Measurements from ENCODE around the gene PRR36. TPM values are rescaled to one million over a fixed set of nuclear protein-coding genes. Genes with fewer than 3 reads are reported as not detected.
A peak's percentile ranks its signal among the peaks of the same experiment; 100 is the strongest.

Gene PRR36
- total and polyA plus RNA-seq, 2 donors: 0.10 to 0.11 TPM

DNA sequence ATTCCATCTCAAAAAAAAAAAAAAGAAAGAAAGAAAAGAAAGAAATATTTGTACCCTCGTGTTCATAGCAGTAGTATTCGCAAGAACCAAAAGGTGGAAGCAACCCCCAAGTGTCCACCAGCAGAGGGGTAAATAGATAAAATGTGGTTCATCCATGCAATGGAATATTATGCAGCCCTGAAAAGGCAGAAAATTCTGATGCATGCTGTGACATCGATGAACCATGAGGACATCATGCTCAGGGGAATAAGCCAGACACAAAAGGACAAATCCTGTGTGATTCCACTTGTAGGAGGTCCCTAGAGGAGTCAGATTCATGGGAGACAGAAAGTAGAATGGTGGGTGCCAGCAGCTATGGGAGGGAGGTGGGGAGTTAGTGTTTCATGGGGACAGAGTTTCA lies 7.7 kb upstream of the PRR36 start:
- no peaks in the 10 kb centered on the region for H3K4me1 ChIP-seq (ENCODE audit: insufficient read depth)
- H3K36me3 ChIP-seq (ENCODE audit: insufficient read depth): no peaks in the 10 kb centered on the region
- 92% methylated on average over 3 of the region's 3 CpGs for WGBS
- no peak overlapping the region for H3K27ac ChIP-seq (ENCODE audit: low read depth)
- DNase-seq (ENCODE audit: extremely low spot score): no peak
- no peak overlapping the region for H3K4me3 ChIP-seq (ENCODE audit: low read depth, low read length)

DNA sequence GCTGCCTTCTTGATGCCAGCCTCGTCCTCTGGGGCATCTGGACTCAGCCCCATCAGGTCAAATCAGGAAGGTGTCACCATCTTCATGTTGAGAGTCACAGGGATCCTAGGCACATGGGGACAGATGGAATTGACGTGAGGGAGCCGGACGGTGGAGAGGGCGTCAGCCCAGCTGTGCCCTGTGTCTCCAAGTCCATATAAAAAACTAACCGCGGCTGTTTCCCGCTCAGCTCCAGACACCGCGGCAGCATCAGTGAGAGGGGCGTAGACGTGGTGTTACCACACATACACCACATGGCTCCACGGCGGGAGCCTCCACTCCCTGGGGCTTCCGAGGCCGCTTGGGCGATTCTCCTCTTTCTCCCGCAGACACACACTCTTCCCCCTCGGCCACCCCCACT lies 5.6 kb upstream of the PRR36 start:
- H3K36me3 ChIP-seq (ENCODE audit: insufficient read depth): no peaks in the 10 kb centered on the region
- DNase-seq (ENCODE audit: extremely low spot score): no peak
- H3K4me1 ChIP-seq (ENCODE audit: insufficient read depth): no peaks in the 10 kb centered on the region
- 76% methylated on average over 19 of the region's 19 CpGs for WGBS
- H3K27ac ChIP-seq (ENCODE audit: low read depth): no peak overlapping the region
- no peak overlapping the region for H3K4me3 ChIP-seq (ENCODE audit: low read depth, low read length)

DNA sequence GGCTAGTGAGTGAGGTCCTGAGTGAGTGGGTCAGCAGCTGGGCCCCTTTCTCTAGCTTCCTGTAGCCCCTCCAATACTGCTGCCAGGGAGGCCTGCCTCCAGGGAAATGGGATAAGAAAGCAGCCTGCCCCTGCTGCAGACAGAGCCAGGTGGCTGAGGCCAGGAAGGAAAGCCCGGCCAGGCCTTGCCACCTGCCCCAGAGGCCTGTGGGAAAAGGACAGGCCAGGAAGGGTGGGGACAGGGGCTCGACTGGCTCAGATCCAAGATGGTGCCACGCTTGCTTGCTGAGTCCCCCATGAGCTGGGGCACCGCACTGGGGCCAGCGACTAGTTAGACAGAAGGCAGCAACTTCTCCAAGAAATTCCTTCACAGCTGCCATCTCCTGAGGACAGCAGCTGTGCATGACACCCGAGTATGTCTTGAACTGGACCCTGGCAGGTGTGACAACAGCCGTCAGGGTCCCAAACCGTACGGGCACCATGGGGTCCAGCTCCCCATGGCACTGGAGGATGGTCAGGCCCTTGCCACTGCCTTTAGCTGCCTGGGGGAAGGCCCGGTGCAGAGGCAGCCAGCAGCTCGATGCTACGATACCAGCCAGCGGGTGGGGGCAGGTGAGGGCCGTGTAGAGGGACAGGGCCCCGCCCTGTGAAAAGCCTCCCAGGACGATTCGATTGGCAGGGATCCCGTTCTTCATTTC lies 5.1 kb upstream of the PRR36 start:
- DNase-seq (ENCODE audit: extremely low spot score): no peak
- H3K36me3 ChIP-seq (ENCODE audit: insufficient read depth): no peaks in the 10 kb centered on the region
- H3K4me1 ChIP-seq (ENCODE audit: insufficient read depth): no peaks in the 10 kb centered on the region
- 73% methylated on average over 18 of the region's 18 CpGs for WGBS
- H3K4me3 ChIP-seq (ENCODE audit: low read depth, low read length): no peak overlapping the region
- no peak overlapping the region for H3K27ac ChIP-seq (ENCODE audit: low read depth)

DNA sequence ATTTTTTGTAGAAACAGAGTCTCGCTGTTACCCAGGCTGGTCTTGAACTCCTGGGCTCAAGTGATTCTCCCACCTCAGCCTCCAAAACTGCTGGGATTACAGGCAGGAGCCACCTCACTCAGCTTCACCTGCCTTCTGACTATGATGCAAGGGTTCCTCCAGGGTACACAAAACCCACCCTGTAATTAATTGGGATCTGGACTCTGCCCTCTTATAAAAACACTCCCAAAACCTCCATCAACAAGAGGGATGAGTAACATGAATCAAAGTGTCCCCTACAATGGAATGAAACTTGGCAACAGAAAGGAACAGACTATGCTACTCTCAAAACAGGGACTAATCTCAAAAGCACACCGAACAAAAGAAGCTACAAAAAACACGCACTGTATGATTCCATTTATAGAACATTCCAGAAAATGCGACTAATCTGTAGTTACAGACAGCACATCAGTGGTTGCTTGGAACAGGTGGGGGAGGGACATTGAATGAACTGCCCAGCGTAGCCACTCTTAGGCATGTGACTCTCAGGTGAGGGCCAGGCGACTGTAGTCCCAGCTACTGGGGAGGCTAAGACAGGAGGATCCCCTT lies 3.2 kb upstream of the PRR36 start:
- DNase-seq (ENCODE audit: extremely low spot score): no peak
- H3K4me3 ChIP-seq (ENCODE audit: low read depth, low read length): no peak overlapping the region
- H3K27ac ChIP-seq (ENCODE audit: low read depth): no peak overlapping the region
- peaks cover 3% of the 10 kb centered on the region for H3K4me1 ChIP-seq (ENCODE audit: insufficient read depth)
- H3K36me3 ChIP-seq (ENCODE audit: insufficient read depth): no peaks in the 10 kb centered on the region
- WGBS: 74% methylated on average over 6 of the region's 6 CpGs

DNA sequence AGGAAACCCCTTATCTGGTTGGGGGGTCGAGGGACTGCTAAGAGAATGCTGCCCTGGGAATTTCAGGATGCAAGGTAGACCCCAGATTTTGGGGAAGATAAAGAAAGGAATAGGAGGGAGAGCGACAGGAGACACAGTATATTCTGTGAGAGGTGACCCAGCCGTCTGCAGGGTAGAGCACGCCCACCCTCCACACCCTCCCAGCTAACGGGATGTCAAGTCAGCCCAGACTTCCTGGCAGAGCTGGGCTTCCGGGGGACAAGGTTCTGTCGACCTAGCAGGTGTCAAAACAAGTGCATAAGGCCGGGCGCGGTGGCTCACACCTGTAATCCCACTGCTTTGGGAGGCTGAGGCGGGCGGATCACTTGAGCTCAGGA lies 695 bp upstream of the PRR36 start:
- no peaks in the 10 kb centered on the region for H3K36me3 ChIP-seq (ENCODE audit: insufficient read depth)
- no peak overlapping the region for H3K4me3 ChIP-seq (ENCODE audit: low read depth, low read length)
- peaks cover 3% of the 10 kb centered on the region for H3K4me1 ChIP-seq (ENCODE audit: insufficient read depth)
- WGBS: 46% methylated on average over 12 of the region's 12 CpGs
- no peak overlapping the region for H3K27ac ChIP-seq (ENCODE audit: low read depth)
- DNase-seq (ENCODE audit: extremely low spot score): no peak

DNA sequence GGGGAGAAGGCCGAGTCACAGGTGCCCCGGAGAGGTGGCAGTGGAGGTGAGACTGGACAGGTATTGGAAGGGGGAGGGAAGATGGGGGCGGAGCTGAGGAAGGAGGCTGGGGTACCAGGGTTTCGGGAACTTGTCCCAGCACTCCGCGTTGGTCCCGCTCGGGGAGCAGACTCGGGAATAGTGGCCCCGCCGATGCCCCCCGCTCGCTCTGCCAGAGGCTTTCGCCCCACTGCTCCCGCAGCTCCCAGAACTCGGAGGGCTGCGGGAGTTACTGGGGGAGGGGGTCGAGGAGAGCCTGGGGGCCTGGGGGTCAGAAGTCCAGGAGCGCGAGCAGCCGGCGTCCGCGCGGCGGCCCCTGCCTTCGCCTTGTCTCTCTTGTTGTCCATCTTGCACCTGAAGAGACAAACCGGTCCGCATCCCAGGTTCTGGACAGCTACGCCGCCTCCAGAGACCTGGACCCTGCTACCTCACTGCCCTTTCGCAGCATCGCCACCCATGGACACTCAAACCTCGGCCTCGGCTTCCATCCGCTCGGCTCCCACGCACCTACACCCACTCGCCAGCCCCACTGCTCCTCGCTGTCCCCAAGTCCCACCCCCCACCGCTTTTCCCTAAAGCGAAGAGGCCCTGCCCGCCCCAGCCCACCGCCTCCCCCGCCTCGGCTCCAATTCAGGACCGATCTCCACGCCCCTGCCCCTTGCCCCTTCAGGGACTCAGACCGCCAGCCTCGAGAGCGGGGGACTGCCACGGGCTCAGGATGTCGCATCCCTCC lies 700 bp downstream of the PRR36 start:
- no peaks in the 10 kb centered on the region for H3K36me3 ChIP-seq (ENCODE audit: insufficient read depth)
- H3K27ac ChIP-seq (ENCODE audit: low read depth): no peak overlapping the region
- H3K4me1 ChIP-seq (ENCODE audit: insufficient read depth): peaks cover 5% of the 10 kb centered on the region
- WGBS: 13% methylated on average over 53 of the region's 53 CpGs
- DNase-seq (ENCODE audit: extremely low spot score): no peak
- peak overlapping the region; percentile 29 for H3K4me3 ChIP-seq (ENCODE audit: low read depth, low read length)

DNA sequence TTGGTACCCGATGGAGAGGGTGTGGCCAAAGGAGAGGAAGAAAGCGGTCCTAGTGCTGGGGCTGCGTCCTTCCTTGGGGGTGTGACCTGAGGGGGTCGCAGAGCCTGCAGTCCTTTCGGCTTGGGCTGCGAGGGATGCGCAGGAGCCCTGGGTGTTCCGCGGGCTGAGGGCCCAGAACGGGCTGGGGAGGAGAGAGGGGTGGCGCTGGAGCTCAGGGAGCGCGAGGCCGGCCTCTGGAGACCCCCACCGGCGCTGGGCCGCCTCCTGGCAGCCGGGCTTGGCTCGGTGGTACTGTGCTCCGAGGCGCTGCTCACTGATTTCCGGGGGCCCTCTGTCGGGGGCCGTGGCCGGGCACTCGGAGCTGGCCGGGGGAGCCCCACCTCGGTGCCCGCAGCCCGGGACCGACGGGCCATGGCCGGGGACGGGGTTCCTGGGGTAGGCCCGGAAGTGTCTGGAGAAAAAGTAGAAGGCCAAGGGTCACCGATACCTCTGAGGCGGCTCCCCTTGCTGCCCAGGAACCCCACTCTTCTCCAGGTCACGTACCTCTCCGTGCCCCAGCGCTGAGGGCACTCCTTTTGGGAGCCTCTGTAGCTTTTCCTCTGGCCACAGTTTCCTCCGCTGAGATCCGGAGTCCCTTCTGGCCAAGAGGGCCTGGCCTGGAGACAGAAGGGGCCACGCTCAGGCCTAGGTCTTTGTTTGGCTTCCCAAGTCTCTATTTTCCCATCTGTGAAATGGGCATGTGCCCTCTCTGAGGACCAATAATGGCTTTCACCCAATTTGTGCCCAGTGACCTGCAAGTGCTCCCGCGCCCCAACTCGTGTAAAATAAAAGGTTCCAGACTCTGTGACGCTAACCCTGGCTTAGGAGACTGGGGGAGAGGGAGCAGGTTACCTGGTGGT lies 1.6 kb downstream of the PRR36 start:
- Histone ChIP-seq H3K36me3 (ENCODE audit: insufficient read depth) (no peaks in the 10 kb centered on the region), H3K27ac (ENCODE audit: low read depth) (no peak overlapping the region), H3K4me1 (ENCODE audit: insufficient read depth) (peaks cover 5% of the 10 kb centered on the region), H3K4me3 (ENCODE audit: low read depth, low read length) (no peak overlapping the region)
- no peak for DNase-seq (ENCODE audit: extremely low spot score)
- 56% methylated on average over 47 of the region's 47 CpGs for WGBS

DNA sequence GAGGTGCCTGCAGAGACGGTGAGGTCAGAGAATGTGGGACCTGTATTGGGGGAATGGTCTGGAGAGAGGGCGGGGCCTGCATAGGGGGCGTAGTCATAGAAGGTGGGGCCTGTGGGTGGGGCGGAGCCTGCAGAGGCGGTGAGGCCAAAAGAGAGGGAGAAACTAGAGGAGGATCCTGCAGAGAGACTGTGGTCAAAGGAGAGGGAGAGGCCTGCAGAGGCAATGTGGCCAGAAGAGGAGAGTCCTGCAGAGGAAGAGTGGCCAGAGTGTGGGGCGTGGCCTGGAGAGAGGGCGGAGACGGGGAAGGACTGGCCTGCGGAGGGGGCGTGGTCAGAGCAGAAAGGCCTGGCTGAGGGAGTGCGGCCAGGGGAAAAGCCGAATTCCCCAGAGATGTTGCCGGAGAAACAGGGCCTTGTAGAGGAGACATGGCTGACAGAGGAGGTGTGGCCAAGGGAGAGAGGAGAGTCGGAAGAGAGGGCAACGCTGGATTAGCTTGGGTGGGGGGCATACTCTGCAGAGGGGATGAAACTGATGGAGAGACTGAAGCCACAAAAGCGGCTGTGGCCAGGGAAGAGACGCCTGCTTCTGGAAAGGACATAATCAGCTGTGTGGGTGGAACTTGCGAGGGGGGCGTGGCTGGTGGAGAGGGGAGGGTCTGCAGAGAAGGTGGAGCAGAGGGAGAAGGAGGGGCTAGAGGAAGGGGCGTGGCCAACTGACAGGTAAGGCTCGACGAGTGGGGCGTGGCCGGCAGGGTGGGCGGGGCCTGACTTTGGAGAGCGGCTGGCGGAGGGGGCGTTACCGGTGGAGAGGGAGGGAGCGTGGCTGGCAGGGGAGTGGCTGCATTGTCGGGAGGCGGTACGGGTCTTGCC lies 2.5 kb downstream of the PRR36 start:
- peak; percentile 78 for DNase-seq (ENCODE audit: extremely low spot score)
- 8% methylated on average over 33 of the region's 33 CpGs for WGBS
- peaks cover 5% of the 10 kb centered on the region for H3K4me1 ChIP-seq (ENCODE audit: insufficient read depth)
- no peak overlapping the region for H3K27ac ChIP-seq (ENCODE audit: low read depth)
- no peak overlapping the region for H3K4me3 ChIP-seq (ENCODE audit: low read depth, low read length)
- no peaks in the 10 kb centered on the region for H3K36me3 ChIP-seq (ENCODE audit: insufficient read depth)

DNA sequence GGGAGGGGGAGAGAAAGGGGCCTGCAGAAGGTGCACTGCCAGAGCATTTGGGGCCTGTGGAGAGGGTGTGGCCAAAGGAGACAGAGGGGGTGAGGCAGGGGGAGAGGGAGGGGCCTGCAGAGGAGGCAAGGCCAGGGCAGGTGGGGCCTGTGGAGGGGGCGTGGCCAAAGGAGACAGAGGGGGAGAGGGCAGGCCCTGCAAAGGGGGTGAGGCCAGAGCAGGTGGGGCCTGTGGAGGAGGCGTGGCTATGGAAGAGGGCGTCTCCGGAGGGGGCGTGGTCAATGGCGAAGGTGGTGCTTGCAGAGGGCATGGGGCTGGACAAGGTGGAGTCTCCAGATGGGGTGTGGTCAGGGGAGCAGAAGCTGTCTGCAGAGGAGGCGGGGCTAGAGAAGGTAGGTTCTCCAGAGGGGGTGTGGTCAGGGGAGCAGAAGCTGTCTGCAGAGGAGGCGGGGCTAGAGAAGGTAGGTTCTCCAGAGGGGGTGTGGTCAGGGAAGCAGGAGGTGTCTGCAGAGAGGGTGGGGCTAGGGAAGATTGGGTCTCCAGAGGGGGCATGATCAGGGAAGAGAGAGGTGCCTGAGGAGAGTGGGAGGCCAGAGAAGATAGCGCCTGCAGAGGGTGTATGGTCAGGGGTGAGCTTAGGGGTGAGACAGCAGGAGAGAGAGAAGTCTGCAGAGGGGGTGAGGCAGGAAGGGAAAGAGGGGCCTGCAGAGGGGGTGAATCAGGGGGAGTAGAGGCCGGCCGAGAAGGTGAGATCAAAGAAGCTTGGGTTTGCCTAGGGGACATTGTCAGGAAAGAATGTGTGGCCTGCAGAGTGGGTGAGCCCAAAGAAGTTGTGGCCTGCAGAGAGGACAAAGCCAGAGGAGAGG lies 3.4 kb downstream of the PRR36 start:
- no peak for DNase-seq (ENCODE audit: extremely low spot score)
- WGBS: 71% methylated on average over 11 of the region's 11 CpGs
- Histone ChIP-seq H3K4me3 (ENCODE audit: low read depth, low read length) (no peak overlapping the region), H3K4me1 (ENCODE audit: insufficient read depth) (peaks cover 5% of the 10 kb centered on the region), H3K27ac (ENCODE audit: low read depth) (no peak overlapping the region), H3K36me3 (ENCODE audit: insufficient read depth) (no peaks in the 10 kb centered on the region)

DNA sequence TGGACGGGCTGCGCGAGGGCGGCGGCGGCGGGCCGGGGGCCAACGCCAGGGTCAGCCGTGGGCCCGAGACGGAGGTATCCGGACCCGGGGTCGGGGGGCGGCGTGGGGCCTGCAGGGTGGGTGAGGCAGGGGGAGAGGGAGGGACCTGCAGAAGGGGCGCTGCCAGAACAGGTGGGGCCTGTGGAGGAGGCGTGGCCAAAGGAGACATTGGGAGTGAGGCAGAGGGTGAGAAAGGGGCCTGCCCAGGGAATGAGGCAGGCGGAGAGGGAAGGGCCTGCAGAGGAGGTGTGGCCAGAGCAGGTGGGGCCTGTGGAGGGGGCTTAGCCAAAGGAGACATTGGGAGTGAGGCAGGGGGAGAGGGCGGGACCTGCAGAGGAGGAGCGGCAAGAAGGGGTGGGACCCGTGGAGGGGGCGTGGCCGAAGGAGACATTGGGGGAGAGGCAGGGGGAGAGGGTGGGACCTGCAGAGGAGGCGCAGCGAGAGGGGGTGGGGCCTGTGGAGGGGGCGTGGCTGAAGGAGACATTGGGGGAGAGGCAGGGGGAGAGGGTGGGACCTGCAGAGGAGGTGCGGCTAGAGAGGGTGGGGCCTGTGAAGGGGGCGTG lies 4.2 kb downstream of the PRR36 start:
- H3K4me3 ChIP-seq (ENCODE audit: low read depth, low read length): peak overlapping the region; percentile 25
- 32% methylated on average over 30 of the region's 30 CpGs for WGBS
- no peak for DNase-seq (ENCODE audit: extremely low spot score)
- no peaks in the 10 kb centered on the region for H3K36me3 ChIP-seq (ENCODE audit: insufficient read depth)
- H3K27ac ChIP-seq (ENCODE audit: low read depth): no peak overlapping the region
- H3K4me1 ChIP-seq (ENCODE audit: insufficient read depth): peaks cover 5% of the 10 kb centered on the region

DNA sequence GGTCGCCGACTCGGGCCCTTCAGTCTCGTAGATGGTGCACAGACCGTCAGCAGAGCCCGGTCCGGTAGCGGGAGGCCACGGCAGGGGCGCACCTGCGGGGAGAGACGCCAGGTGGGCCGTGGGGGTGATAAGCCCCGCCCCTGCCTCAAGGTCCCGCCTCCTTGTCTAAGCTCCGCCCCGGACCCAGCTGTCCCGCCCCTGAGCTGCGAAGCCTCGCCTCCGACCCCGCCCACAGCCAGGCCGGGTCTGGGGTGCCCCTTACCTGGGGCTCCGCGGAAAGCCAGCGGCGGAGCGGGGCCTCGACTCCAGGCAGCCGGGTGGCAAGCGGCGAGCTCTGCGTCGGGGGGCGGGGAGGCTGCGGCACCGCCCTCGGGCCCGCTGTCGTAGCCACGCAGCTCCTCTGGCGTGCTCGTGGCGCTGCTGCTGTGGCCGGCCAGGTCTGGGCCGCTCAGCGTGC lies 4.7 kb downstream of the PRR36 start:
- Histone ChIP-seq H3K36me3 (ENCODE audit: insufficient read depth) (no peaks in the 10 kb centered on the region), H3K4me1 (ENCODE audit: insufficient read depth) (peaks cover 5% of the 10 kb centered on the region), H3K4me3 (ENCODE audit: low read depth, low read length) (peak overlapping the region; percentile 25), H3K27ac (ENCODE audit: low read depth) (peak overlapping the region; percentile 0)
- WGBS: 5% methylated on average over 47 of the region's 47 CpGs
- no peak for DNase-seq (ENCODE audit: extremely low spot score)
